ENCODE data around the gene BRD7. TPM values are rescaled to one million over a fixed set of nuclear protein-coding genes. Genes with fewer than 3 reads are reported as not detected.

BRD7 gene
- total RNA-seq, 1 experiment from 2014 or later = 49.1 TPM

- DNase-seq (ENCODE audit: low read depth) = no peak
These were observed 21.1 kb upstream of the BRD7 start for GRCh38 chr16:50389900-50390299.

DNA sequence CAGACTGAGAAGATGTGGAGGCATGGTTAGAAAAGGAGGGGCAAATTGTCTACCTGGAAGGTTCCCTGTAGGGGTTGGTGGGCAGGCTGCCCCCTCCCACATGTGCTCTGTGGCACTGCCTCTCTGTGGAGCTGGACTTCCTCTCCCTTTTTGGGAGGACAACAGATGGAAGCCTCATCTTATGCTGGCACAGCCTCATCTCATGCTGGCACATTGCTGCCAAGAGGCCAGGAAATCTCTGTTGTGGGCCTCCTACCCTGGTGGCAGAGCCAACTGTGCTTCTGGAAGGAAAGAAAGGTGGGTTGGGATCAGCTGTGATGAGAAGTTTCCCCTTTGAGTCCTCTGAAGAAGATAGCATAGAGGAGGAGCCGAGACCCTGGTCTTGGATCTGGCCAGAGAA lies 19.7 kb upstream of the BRD7 start:
- no peak for DNase-seq (ENCODE audit: low read depth)

GRCh38 chr16:50386774-50387173 lies 18.0 kb upstream of the BRD7 start:
- no peak for DNase-seq (ENCODE audit: low read depth)

GRCh38 chr16:50386139-50386538 lies 17.4 kb upstream of the BRD7 start:
- DNase-seq (ENCODE audit: low read depth) = no peak

DNA sequence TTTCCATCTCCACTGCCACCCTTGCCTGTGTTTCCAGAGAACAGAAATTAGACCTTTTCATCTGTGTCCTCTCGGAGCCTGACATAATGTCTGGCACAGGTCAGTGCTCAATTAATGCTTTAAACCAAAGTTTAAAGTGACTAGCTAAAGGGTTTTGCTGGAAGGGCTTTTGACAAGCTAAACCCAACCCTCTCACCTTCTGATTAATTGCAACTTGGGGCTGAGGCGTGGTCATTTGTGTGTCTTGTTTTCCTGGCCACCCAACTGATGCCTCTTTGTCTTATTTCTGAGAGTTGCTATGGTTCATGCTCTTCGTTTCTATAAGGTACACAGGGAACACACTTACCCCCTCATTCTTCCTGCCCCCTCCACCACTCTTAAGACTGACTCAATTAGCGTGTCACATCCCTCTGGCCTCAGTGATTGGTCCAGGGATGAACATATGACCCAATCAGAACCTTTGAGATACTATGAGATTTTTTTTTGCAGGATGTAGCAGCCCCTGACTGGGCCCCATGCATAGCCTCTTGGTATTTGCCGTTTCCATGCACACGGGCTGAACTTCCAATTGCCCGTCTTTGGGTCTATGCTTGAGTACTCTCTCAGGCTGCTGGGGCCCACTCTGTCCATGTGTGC lies 15.8 kb upstream of the BRD7 start:
- DNase-seq (ENCODE audit: low read depth) = no peak

DNA sequence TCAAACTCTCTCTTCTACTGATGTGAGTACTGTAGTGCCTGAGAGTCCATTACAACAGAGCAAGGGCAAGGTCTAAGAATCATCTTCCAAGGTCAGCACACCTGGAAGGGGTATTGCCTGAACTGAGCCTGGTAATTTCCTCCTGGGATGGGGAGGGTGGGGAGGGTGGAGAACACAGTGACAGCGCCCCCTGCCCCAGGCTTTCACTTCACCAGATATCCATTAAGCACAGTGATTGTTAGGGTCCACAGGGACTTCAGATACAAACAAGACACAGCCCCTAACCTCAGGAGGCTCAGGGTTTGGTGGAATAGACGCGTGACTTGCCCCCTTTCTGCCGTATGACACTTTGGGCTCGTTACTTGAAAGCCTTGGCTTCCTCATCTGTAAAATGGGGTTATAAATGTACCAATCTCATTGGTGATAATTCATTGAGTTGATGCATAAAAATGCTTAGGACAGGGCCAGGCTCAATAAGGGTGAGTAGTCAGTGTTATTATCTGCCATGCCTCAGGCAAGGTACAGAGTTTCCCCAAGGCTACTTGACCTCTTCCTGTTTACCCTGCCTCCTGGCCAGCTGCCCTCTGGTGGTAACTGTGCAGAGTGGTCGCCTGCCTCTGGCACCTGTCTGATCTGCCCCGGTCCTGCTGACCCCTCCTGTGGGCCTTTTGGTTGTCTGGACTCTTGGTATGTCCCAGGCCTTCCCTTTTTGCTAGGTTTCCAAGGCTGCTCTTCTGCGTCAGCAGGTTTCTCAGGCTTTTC lies 13.1 kb upstream of the BRD7 start:
- no peak for DNase-seq (ENCODE audit: low read depth)

DNA sequence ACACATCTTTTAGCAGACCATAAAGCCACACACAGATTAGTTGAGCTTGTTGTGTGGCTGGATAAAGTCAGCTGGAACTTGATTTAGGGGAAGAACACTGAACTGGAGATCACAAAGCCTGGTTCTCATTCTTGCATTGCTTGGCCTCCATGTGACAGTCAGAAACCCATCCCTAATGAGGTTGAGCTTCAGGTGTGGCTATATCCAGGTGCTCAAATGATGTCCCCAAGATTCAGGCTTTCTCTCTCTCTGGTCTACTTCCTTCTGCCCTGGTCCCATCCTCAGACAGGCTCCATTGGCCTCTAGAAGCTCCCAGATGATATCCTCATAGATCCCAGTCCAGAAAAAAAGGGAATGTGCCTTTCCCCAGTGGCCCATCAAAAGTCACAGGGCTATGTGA lies 9.6 kb upstream of the BRD7 start:
- no peak for DNase-seq (ENCODE audit: low read depth)

DNA sequence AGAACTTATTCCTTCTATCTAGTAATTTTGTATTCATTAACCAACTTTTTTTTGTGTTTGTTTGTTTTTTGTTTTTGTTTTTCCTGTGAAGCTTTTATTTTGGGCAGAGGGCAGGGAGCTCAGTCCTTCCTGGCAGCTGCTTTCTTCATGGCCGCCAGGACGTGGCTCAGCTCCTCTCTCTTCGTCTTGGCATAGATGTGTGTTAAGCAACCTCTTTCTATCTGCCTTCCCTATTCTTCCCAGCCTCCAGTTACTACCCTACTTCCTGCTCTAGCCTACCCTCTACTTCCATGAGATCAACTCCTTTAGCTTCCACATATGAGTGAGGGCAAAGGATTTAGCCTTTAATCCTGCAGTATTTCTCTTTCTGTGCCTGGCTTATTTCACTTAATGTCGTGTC lies 8.2 kb upstream of the BRD7 start:
- DNase-seq (ENCODE audit: low read depth) = no peak

DNA sequence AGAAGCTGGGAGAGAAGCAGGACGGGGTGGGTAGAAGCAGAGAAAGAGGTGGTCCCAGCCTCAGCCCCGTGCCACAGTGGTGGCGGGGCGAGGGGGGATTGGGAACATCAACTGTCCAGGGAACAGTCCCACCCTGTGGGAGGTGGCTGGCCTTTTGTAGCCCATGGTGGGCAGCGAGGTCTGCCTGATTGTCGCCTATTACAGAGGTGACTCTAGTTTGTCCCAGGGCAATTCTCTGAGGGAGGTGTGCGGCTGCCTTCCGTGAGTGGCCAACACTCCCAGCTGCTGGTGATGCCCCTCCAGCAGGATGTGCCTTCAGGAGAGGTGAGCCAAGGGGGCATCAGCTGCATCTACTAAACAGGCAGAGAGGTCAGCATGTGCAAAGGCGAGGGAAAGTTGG lies 5.0 kb upstream of the BRD7 start:
- no peak for DNase-seq (ENCODE audit: low read depth)

GRCh38 chr16:50373345-50373701 lies 4.5 kb upstream of the BRD7 start:
- DNase-seq (ENCODE audit: low read depth) = no peak

- peak; percentile 72 for DNase-seq (ENCODE audit: low read depth)
These were observed 4.0 kb upstream of the BRD7 start for GRCh38 chr16:50372611-50373344.

GRCh38 chr16:50371936-50372595 lies 3.3 kb upstream of the BRD7 start:
- DNase-seq (ENCODE audit: low read depth) = no peak

GRCh38 chr16:50371036-50371716 lies 2.4 kb upstream of the BRD7 start:
- DNase-seq (ENCODE audit: low read depth) = no peak

GRCh38 chr16:50369133-50369804 lies 481 bp upstream of the BRD7 start:
- no peak for DNase-seq (ENCODE audit: low read depth)

- DNase-seq (ENCODE audit: low read depth) = no peak
These were observed 895 bp downstream of the BRD7 start for GRCh38 chr16:50367777-50368409.

- no peak for DNase-seq (ENCODE audit: low read depth)
These were observed 2.8 kb downstream of the BRD7 start for GRCh38 chr16:50365791-50366575.

- no peak for DNase-seq (ENCODE audit: low read depth)
These were observed 5.1 kb downstream of the BRD7 start for GRCh38 chr16:50363656-50364055.

- no peak for DNase-seq (ENCODE audit: low read depth)
These were observed 8.0 kb downstream of the BRD7 start for GRCh38 chr16:50360779-50361178.

- DNase-seq (ENCODE audit: low read depth) = no peak
These were observed 8.6 kb downstream of the BRD7 start for GRCh38 chr16:50360033-50360778.

Data from LHCN-M2 (cell line).